HEK293T (cell line): ENCODE data around the gene TMEM51.

Experiments
- CTCF ChIA-PET: fragments of 350-600 bp; formaldehyde crosslinking; extraction: SDS; loops from one replicate; lab custom pipeline; 2021; ENCODE audit warnings: antibody characterized with exemption, inconsistent platforms; lab: Yijun Ruan, JAX
- POLR2A ChIA-PET: fragments of 350-600 bp; formaldehyde crosslinking; extraction: SDS; loops from one replicate; lab custom pipeline; 2020; ENCODE audit warnings: antibody characterized with exemption, inconsistent platforms; lab: Yijun Ruan, JAX
- DNase-seq: peaks from one replicate; pipeline ENCODE4 v3.0.0; 2012; ENCODE audit warnings: mixed read lengths; ENCODE audit errors: extremely low spot score
- ARNT ChIP-seq: fragments of 450-650 bp; IDR thresholded peaks from 2 replicates; pipeline ENCODE4 v1.6.1; 2017; ENCODE audit warnings: mild to moderate bottlenecking
- BHLHE40 ChIP-seq: fragments of 450-650 bp; IDR thresholded peaks from 2 replicates; pipeline ENCODE4 v1.6.1; 2016; ENCODE audit warnings: mild to moderate bottlenecking, moderate library complexity, borderline replicate concordance
- CTBP1 ChIP-seq: fragments of 450-650 bp; IDR thresholded peaks from 2 replicates; pipeline ENCODE4 v1.6.1; 2016; ENCODE audit warnings: borderline replicate concordance
- ELF4 ChIP-seq: fragments of 450-650 bp; IDR thresholded peaks from 2 replicates; pipeline ENCODE4 v1.6.1; 2017; ENCODE audit warnings: antibody characterized with exemption
- FOXA1 ChIP-seq: fragments of 450-650 bp; IDR thresholded peaks from 2 replicates; pipeline ENCODE4 v1.6.1; 2016; ENCODE audit warnings: mild to moderate bottlenecking
- FOXK2 ChIP-seq: fragments of 450-650 bp; IDR thresholded peaks from 2 replicates; pipeline ENCODE4 v1.6.1; 2016; ENCODE audit warnings: mild to moderate bottlenecking
- FOXM1 ChIP-seq: fragments of 450-650 bp; IDR thresholded peaks from 2 replicates; pipeline ENCODE4 v1.6.1; 2017; ENCODE audit warnings: mild to moderate bottlenecking, borderline replicate concordance
- HDGF ChIP-seq: fragments of 450-650 bp; IDR thresholded peaks from 2 replicates; pipeline ENCODE4 v1.6.1; 2017; ENCODE audit warnings: antibody characterized with exemption, borderline replicate concordance
- L3MBTL2 ChIP-seq: fragments of 450-650 bp; conservative IDR thresholded peaks from 2 replicates; pipeline ENCODE4 v1.6.1; 2016; ENCODE audit warnings: mild to moderate bottlenecking
- LEF1 ChIP-seq: fragments of 450-650 bp; IDR thresholded peaks from 2 replicates; pipeline ENCODE4 v1.6.1; 2017; ENCODE audit warnings: mild to moderate bottlenecking, borderline replicate concordance
- NFRKB ChIP-seq: fragments of 450-650 bp; IDR thresholded peaks from 2 replicates; pipeline ENCODE4 v1.6.1; 2016; ENCODE audit warnings: mild to moderate bottlenecking, moderate library complexity
- PKNOX1 ChIP-seq: fragments of 450-650 bp; IDR thresholded peaks from 2 replicates; pipeline ENCODE4 v1.6.1; 2016
- SP1 ChIP-seq: fragments of 450-650 bp; IDR thresholded peaks from 2 replicates; pipeline ENCODE4 v1.6.1; 2017
- SUZ12 ChIP-seq: fragments of 450-650 bp; IDR thresholded peaks from 2 replicates; pipeline ENCODE4 v1.6.1; 2016; ENCODE audit warnings: mild to moderate bottlenecking
- TARDBP ChIP-seq: fragments of 450-650 bp; IDR thresholded peaks from 2 replicates; pipeline ENCODE4 v1.6.1; 2016
- ZNF384 ChIP-seq: fragments of 450-650 bp; IDR thresholded peaks from 2 replicates; pipeline ENCODE4 v1.6.1; 2016

The TMEM51 gene

GRCh38 chr1:15220825-15221431, 67.4 kb downstream of the TMEM51 start:
- DNase-seq: no peak
- CTCF ChIA-PET: interaction anchor here (1.2 to 1.6 kb wide), 2 partner anchors 12 kb away, joined by 3 to 4 read pairs; no protein-coding TSS in a partner anchor
- POLR2A ChIA-PET: interaction anchor here (0.8 kb wide), 1 partner anchor 10 kb away, joined by 3 read pairs; no protein-coding TSS in a partner anchor
- TF ChIP-seq HDGF (no peak), SP1 (no peak), ZNF384 (no peak), TARDBP (no peak), FOXM1 (no peak), SUZ12 (no peak), FOXA1 (no peak), FOXK2 (no peak), NFRKB (no peak), PKNOX1 (no peak), LEF1 (no peak), ELF4 (no peak), L3MBTL2 (no peak), CTBP1 (no peak), BHLHE40 (no peak), ARNT (no peak)

GRCh38 chr1:15222653-15223303, 69.2 kb downstream of the TMEM51 start:
- no peak for DNase-seq
- TF ChIP-seq NFRKB: no peak
- TF ChIP-seq ZNF384: no peak
- no peak for TF ChIP-seq LEF1
- ChIA-PET POLR2A (no interaction called here), CTCF (interaction anchor here (0.7 kb wide), 1 partner anchor 860 kb away, joined by 3 read pairs; no protein-coding TSS in a partner anchor)

GRCh38 chr1:15224259-15224869, 70.8 kb downstream of the TMEM51 start:
- DNase-seq: no peak
- ChIA-PET CTCF (interaction anchor here (0.6 kb wide), 1 partner anchor 331 kb away, joined by 3 read pairs; no protein-coding TSS in a partner anchor), POLR2A (no interaction called here)
- no peak for TF ChIP-seq BHLHE40

- DNase-seq: no peak
- TF ChIP-seq FOXM1: no peak
- TF ChIP-seq SUZ12: no peak
- no peak for TF ChIP-seq ELF4
- TF ChIP-seq ARNT: no peak
- TF ChIP-seq SP1: no peak
- no peak for TF ChIP-seq L3MBTL2
- no peak for TF ChIP-seq PKNOX1
- no peak for TF ChIP-seq LEF1
- TF ChIP-seq FOXK2: no peak
- no peak for TF ChIP-seq BHLHE40
- TF ChIP-seq NFRKB: no peak
- TF ChIP-seq TARDBP: no peak
- TF ChIP-seq FOXA1: no peak
- TF ChIP-seq CTBP1: no peak
- TF ChIP-seq ZNF384: no peak
- no peak for TF ChIP-seq HDGF
- CTCF ChIA-PET: no interaction called here
- POLR2A ChIA-PET: no interaction called here
These were observed 71.4 kb downstream of the TMEM51 start for GRCh38 chr1:15224974-15225373.

- TF ChIP-seq SP1: no peak
- no peak for TF ChIP-seq ZNF384
- TF ChIP-seq TARDBP: no peak
- TF ChIP-seq HDGF: no peak
- TF ChIP-seq L3MBTL2: no peak
- TF ChIP-seq ELF4: no peak
- no peak for TF ChIP-seq ARNT
- no peak for TF ChIP-seq PKNOX1
- TF ChIP-seq SUZ12: no peak
- TF ChIP-seq NFRKB: no peak
- TF ChIP-seq FOXA1: no peak
- no peak for TF ChIP-seq CTBP1
- TF ChIP-seq LEF1: no peak
- TF ChIP-seq FOXM1: no peak
- no peak for TF ChIP-seq FOXK2
- TF ChIP-seq BHLHE40: no peak
- POLR2A ChIA-PET: no interaction called here
- DNase-seq: no peak
- CTCF ChIA-PET: no interaction called here
These were observed 71.9 kb downstream of the TMEM51 start for GRCh38 chr1:15225461-15225860.
